Kidney (tissue), 14 donors: ENCODE data around the gene KLHDC7A. TPM values are rescaled to one million over a fixed set of nuclear protein-coding genes. Genes with fewer than 3 reads are reported as not detected.
A peak's percentile ranks its signal among the peaks of the same experiment; 100 is the strongest.

ENCODE experiments used
- DNase-seq, 5 donors: peaks; one replicate each; pipeline ENCODE4 v3.0.0-alpha.2; 2013 to 2020
- FAIRE-seq: peaks from 2 replicates; lab custom pipeline; 2012; peaks lifted over from hg19 to GRCh38; lab: Jason Lieb, UNC
- H3K27ac ChIP-seq, 2 donors: one replicate each; pipeline ENCODE4 v1.7.0; 2013; ENCODE audit warnings: low read depth in 2 of 2, low read length in 2 of 2, inconsistent platforms in 1 of 2
- H3K27me3 ChIP-seq: one replicate; pipeline ENCODE4 v1.7.1; 2013; ENCODE audit warnings: low read length, inconsistent platforms; ENCODE audit not compliant: control insufficient read depth, insufficient read depth
- H3K36me3 ChIP-seq, 3 donors: one replicate each; pipeline versions ENCODE4 v1.7.0 to v1.7.1; 2013; ENCODE audit warnings: low read length in 3 of 3, control low read depth in 1 of 3, inconsistent platforms in 1 of 3; ENCODE audit not compliant: insufficient read depth in 3 of 3, control insufficient read depth in 2 of 3
- H3K4me1 ChIP-seq, 3 donors: one replicate each; pipeline versions ENCODE4 v1.7.0 to v1.7.1; 2013; ENCODE audit warnings: low read length in 3 of 3, inconsistent platforms in 1 of 3, low read depth in 1 of 3; ENCODE audit not compliant: control insufficient read depth in 2 of 3, insufficient read depth in 2 of 3
- H3K4me3 ChIP-seq, 3 donors: one replicate each; pipeline versions ENCODE4 v1.7.0 to v1.8.1; 2013; ENCODE audit warnings: low read length in 3 of 3, control low read depth in 1 of 3, inconsistent platforms in 1 of 3
- H3K9ac ChIP-seq, 3 donors: one replicate each; pipeline versions ENCODE4 v1.7.0 to v1.7.1; 2013; ENCODE audit warnings: low read length in 3 of 3, control low read depth in 1 of 3, inconsistent platforms in 1 of 3
- H3K9me3 ChIP-seq, 3 donors: one replicate each; pipeline versions ENCODE4 v1.7.0 to v1.7.1; 2013; ENCODE audit warnings: low read length in 3 of 3, control low read depth in 1 of 3, inconsistent platforms in 1 of 3; ENCODE audit not compliant: control insufficient read depth in 2 of 3, insufficient read depth in 1 of 3
- intact Hi-C: fragments of 100-400 bp; cut with DNase I; formaldehyde crosslinking; loops from one replicate; pipeline ENCODE4 v1.11.1; 2022
- polyA plus RNA-seq: library from polyadenylated mRNA; stranded (reverse); fragments of 350-450 nt; fragmentation: Illumina TruSeq; extraction: RNeasy Lipid Tissue Mini Kit (QIAGEN cat#74804); gene quantifications from one replicate; pipeline ENCODE4 v1.2.3, GENCODE V29; 2014; ENCODE audit warnings: low read depth, low replicate concordance; ENCODE audit not compliant: insufficient read depth
- total RNA-seq: library from RNA; stranded (reverse); fragmentation: NEBNext Ultra II Directional; extraction: Animal tissue kit (Norgen Biotek cat#: 25700); gene quantifications from one replicate; pipeline ENCODE4 v1.2.1, GENCODE V29; 2021
- TF ChIP-seq, protein P1 (sequence below): IDR thresholded peaks from 3 replicates; pipeline ENCODE4 v1.5.1; 2012; ENCODE audit warnings: mild to moderate bottlenecking, moderate library complexity, borderline replicate concordance; ENCODE audit not compliant: insufficient read depth; ENCODE audit errors: extremely low read depth
- donor health status: control.
- donor health status: control.
- donor health status: control.
- donor health status: control.
- donor health status: control.
- donor health status: DM: yes; HTN: yes; CAD: no.
- donor health status: Normal renal cell carcinoma (clear cell type).

Gene KLHDC7A
- total and polyA plus RNA-seq, 2 donors from 2014 or later: 25.8 to 28.0 TPM

DNA sequence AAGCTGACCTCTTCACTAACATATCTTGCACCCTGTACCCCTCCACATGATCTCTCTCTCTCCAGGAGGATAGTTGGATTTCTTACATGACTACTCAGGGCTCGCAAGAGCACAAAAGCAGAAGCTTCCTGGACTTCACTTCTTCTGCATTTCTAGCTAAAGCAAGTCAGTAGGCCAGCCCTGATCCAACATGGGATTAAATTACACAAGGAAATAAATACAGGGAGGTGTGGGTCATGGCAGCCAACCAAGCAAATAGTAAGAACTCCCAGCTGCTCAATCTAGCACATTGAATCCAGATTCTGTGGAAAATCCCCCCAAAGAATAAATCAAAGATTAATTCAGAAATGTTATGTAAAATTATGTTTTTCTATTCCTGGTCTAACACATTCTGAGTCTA lies 33.3 kb downstream of the KLHDC7A start:
- no peaks in the 10 kb centered on the region for H3K36me3 ChIP-seq
- no peak for FAIRE-seq
- intact Hi-C loops: no loop called here
- DNase-seq: peak in 2 of 5 donors; percentile 32 to 42
- H3K9me3 ChIP-seq: peaks cover 0 to 4% (median 3%) of the 10 kb centered on the region in 3 donors
- TF ChIP-seq, protein P1, sequence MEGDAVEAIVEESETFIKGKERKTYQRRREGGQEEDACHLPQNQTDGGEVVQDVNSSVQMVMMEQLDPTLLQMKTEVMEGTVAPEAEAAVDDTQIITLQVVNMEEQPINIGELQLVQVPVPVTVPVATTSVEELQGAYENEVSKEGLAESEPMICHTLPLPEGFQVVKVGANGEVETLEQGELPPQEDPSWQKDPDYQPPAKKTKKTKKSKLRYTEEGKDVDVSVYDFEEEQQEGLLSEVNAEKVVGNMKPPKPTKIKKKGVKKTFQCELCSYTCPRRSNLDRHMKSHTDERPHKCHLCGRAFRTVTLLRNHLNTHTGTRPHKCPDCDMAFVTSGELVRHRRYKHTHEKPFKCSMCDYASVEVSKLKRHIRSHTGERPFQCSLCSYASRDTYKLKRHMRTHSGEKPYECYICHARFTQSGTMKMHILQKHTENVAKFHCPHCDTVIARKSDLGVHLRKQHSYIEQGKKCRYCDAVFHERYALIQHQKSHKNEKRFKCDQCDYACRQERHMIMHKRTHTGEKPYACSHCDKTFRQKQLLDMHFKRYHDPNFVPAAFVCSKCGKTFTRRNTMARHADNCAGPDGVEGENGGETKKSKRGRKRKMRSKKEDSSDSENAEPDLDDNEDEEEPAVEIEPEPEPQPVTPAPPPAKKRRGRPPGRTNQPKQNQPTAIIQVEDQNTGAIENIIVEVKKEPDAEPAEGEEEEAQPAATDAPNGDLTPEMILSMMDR: no peak
- no peak overlapping the region for H3K27ac ChIP-seq
- no peak overlapping the region for H3K9ac ChIP-seq
- H3K4me3 ChIP-seq: no peak overlapping the region
- H3K27me3 ChIP-seq: no peaks in the 10 kb centered on the region
- no peaks in the 10 kb centered on the region for H3K4me1 ChIP-seq

DNA sequence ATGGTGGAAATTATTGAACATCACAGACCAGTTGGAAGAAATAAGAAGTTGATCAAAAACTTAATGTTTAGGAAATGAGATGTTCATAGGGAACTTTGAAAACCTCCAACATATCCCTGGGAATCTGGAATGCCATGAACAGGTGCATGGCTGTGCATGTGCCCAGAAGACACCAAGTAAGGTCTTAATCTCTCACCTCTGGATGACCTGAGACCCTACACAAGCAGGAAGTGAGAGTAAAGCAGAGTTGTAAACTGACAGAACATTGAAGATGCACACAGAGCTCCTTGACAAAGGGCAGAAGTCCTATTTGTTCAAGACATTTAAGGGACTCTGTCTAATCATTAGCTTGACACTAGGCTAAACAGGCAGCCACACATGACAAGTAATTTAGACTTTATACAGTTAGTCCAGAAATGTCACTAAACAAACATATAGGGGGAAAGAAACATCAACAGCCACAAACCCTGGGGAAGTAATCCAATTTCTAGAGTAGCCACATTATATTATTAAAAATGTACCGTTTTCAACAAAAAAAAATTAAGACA lies 34.5 kb downstream of the KLHDC7A start:
- no peaks in the 10 kb centered on the region for H3K4me1 ChIP-seq
- no peak overlapping the region for H3K9ac ChIP-seq
- no peak overlapping the region for H3K4me3 ChIP-seq
- TF ChIP-seq, protein P1: no peak
- H3K9me3 ChIP-seq: peaks cover 0 to 4% (median 3%) of the 10 kb centered on the region in 3 donors
- H3K27me3 ChIP-seq: no peaks in the 10 kb centered on the region
- no peak for FAIRE-seq
- no peak overlapping the region for H3K27ac ChIP-seq
- intact Hi-C loops: no loop called here
- no peak for DNase-seq
- no peaks in the 10 kb centered on the region for H3K36me3 ChIP-seq

DNA sequence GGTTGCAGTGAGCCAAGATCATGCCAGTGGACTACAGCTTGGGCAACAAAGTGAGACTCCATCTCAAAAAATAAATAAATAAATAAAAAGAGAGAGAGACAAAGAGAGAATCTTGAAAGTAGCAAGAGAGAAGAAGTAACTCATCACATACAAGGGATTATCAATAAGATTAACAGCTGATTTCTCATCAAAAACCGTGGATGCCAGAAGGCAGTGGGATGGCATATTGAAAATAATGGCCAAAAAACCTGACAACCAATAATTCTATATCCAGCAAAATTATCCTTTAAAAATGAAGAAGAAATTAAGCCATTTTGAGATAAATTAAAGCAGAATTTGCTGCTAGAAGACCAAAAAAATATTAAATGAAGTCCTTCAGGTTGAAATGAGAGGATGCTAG lies 35.7 kb downstream of the KLHDC7A start:
- peaks cover 0 to 4% (median 3%) of the 10 kb centered on the region in 3 donors for H3K9me3 ChIP-seq
- H3K27ac ChIP-seq: no peak overlapping the region
- TF ChIP-seq, protein P1: no peak
- intact Hi-C loops: no loop called here
- no peaks in the 10 kb centered on the region for H3K27me3 ChIP-seq
- no peak overlapping the region for H3K4me3 ChIP-seq
- H3K36me3 ChIP-seq: no peaks in the 10 kb centered on the region
- FAIRE-seq: no peak
- no peak for DNase-seq
- H3K9ac ChIP-seq: no peak overlapping the region
- no peaks in the 10 kb centered on the region for H3K4me1 ChIP-seq
